Nephron progenitor cell (in vitro differentiated cells): ENCODE data around the gene LMCD1.
A peak's percentile ranks its signal among the peaks of the same experiment; 100 is the strongest.

Source experiments
- DNase-seq: peaks from one replicate; pipeline ENCODE4 v3.0.0; 2021
- H3K27ac Mint-ChIP-seq: 2 replicates; pipeline ENCODE4 v1.8.0; 2021; ENCODE audit warnings: mild to moderate bottlenecking, moderate library complexity, mixed read lengths
- H3K27me3 Mint-ChIP-seq: 2 replicates; pipeline ENCODE4 v1.8.0; 2021; ENCODE audit warnings: mild to moderate bottlenecking, low read depth, mixed read lengths; ENCODE audit not compliant: poor library complexity
- H3K36me3 Mint-ChIP-seq: 2 replicates; pipeline ENCODE4 v1.8.0; 2021; ENCODE audit warnings: low read depth, mixed read lengths
- H3K4me1 Mint-ChIP-seq: 2 replicates; pipeline ENCODE4 v1.8.0; 2021; ENCODE audit warnings: mixed read lengths
- H3K4me3 Mint-ChIP-seq: 2 replicates; pipeline ENCODE4 v1.8.0; 2021; ENCODE audit warnings: mild to moderate bottlenecking, moderate library complexity, mixed read lengths
- H3K9me3 Mint-ChIP-seq: 2 replicates; pipeline ENCODE4 v1.8.0; 2021; ENCODE audit warnings: mild to moderate bottlenecking, moderate library complexity, mixed read lengths
- CTCF ChIP-seq: fragments of 200-600 bp; sonication (generic); IDR thresholded peaks from 2 replicates; pipeline ENCODE4 v1.5.0; 2021; ENCODE audit warnings: antibody characterized with exemption

LMCD1 gene

GRCh38 chr3:8519156-8519555 lies 17.5 kb downstream of the LMCD1 start:
- peaks cover 44% of the 10 kb centered on the region for H3K4me1 Mint-ChIP-seq
- peaks cover 6% of the 10 kb centered on the region for H3K27me3 Mint-ChIP-seq
- H3K4me3 Mint-ChIP-seq: no peak overlapping the region
- no peak for TF ChIP-seq CTCF
- H3K27ac Mint-ChIP-seq: no peak overlapping the region
- no peak for DNase-seq
- peaks cover 6% of the 10 kb centered on the region for H3K9me3 Mint-ChIP-seq
- H3K36me3 Mint-ChIP-seq: peaks cover 35% of the 10 kb centered on the region

- Mint-ChIP-seq H3K9me3 (peaks cover 5% of the 10 kb centered on the region), H3K4me1 (peaks cover 44% of the 10 kb centered on the region), H3K27me3 (peaks cover 6% of the 10 kb centered on the region), H3K36me3 (peaks cover 30% of the 10 kb centered on the region), H3K27ac (no peak overlapping the region), H3K4me3 (no peak overlapping the region)
- TF ChIP-seq CTCF: no peak
- DNase-seq: no peak
Observed at GRCh38 chr3:8519774-8520448, 18.3 kb downstream of the LMCD1 start.

- TF ChIP-seq CTCF: no peak
- Mint-ChIP-seq H3K36me3 (peaks cover 23% of the 10 kb centered on the region), H3K4me3 (no peak overlapping the region), H3K4me1 (peaks cover 44% of the 10 kb centered on the region), H3K27ac (peak overlapping the region; percentile 34), H3K9me3 (no peaks in the 10 kb centered on the region), H3K27me3 (peaks cover 6% of the 10 kb centered on the region)
- DNase-seq: no peak
Observed at GRCh38 chr3:8520816-8521403, 19.3 kb downstream of the LMCD1 start.

GRCh38 chr3:8523041-8523440 lies 21.4 kb downstream of the LMCD1 start:
- TF ChIP-seq CTCF: no peak
- no peaks in the 10 kb centered on the region for H3K9me3 Mint-ChIP-seq
- peaks cover 13% of the 10 kb centered on the region for H3K36me3 Mint-ChIP-seq
- peak overlapping the region; percentile 76 for H3K27ac Mint-ChIP-seq
- no peak for DNase-seq
- peaks cover 6% of the 10 kb centered on the region for H3K27me3 Mint-ChIP-seq
- peaks cover 44% of the 10 kb centered on the region for H3K4me1 Mint-ChIP-seq
- H3K4me3 Mint-ChIP-seq: no peak overlapping the region

GRCh38 chr3:8524249-8524648 lies 22.6 kb downstream of the LMCD1 start:
- TF ChIP-seq CTCF: no peak
- H3K4me1 Mint-ChIP-seq: peaks cover 53% of the 10 kb centered on the region
- H3K9me3 Mint-ChIP-seq: no peaks in the 10 kb centered on the region
- no peak for DNase-seq
- H3K27ac Mint-ChIP-seq: no peak overlapping the region
- H3K36me3 Mint-ChIP-seq: peaks cover 7% of the 10 kb centered on the region
- H3K4me3 Mint-ChIP-seq: no peak overlapping the region
- H3K27me3 Mint-ChIP-seq: peaks cover 6% of the 10 kb centered on the region
